Transverse colon (tissue), 4 donors: ENCODE results near the gene SMARCD1. TPM values are rescaled to one million over a fixed set of nuclear protein-coding genes. Genes with fewer than 3 reads are reported as not detected.

Source experiments
- DNase-seq: peaks from one replicate; pipeline ENCODE4 v3.0.0-alpha.2; 2019
- H3K27ac ChIP-seq, 4 donors: fragments of 200-600 bp; sonication (generic); 2 replicates each; pipeline ENCODE4 v1.5.1; 2016 to 2018; ENCODE audit warnings: inconsistent platforms in 4 of 4
- H3K27me3 ChIP-seq: fragments of 200-600 bp; sonication (generic); 2 replicates; pipeline ENCODE4 v1.5.1; 2017; ENCODE audit warnings: inconsistent platforms
- H3K36me3 ChIP-seq, 4 donors: fragments of 200-600 bp; sonication (generic); 2 replicates each; pipeline ENCODE4 v1.5.1; 2017 to 2019; ENCODE audit warnings: inconsistent platforms in 4 of 4
- H3K4me1 ChIP-seq, 4 donors: fragments of 200-600 bp; sonication (generic); 2 replicates each; pipeline ENCODE4 v1.5.1; 2017 to 2020; ENCODE audit warnings: inconsistent platforms in 4 of 4
- H3K4me3 ChIP-seq, 4 donors: fragments of 200-600 bp; sonication (generic); 1 replicate in 1 of 4; 2 replicates in 3 of 4; pipeline versions ENCODE4 v1.5.1 to v1.6.1; 2017 to 2019; ENCODE audit warnings: inconsistent platforms in 4 of 4
- H3K9me3 ChIP-seq, 2 donors: fragments of 200-600 bp; sonication (generic); 2 replicates each; pipeline ENCODE4 v1.5.1; 2017 to 2019; ENCODE audit warnings: inconsistent platforms in 2 of 2
- CTCF ChIP-seq, 5 experiments: fragments of 200-600 bp in 3 of 5; fragments of 450-650 bp in 2 of 5; sonication (generic) in 3 of 5; IDR thresholded peaks; 1 replicate in 2 of 5; 2 replicates in 3 of 5; pipeline ENCODE4 v1.5.1; 2016 to 2017; ENCODE audit warnings: antibody characterized with exemption in 5 of 5, inconsistent platforms in 3 of 5, mild to moderate bottlenecking in 2 of 5, moderate library complexity in 1 of 5
- EP300 ChIP-seq: sonication (generic); formaldehyde crosslinking; IDR thresholded peaks from one replicate; pipeline ENCODE4 v1.6.1; 2017; ENCODE audit warnings: antibody characterized with exemption, low read depth
- POLR2A ChIP-seq: fragments of 450-650 bp; IDR thresholded peaks from one replicate; pipeline ENCODE4 v1.6.1; 2016; ENCODE audit warnings: antibody characterized with exemption, mild to moderate bottlenecking, moderate library complexity
- POLR2AphosphoS5 ChIP-seq, 3 donors: sonication (generic); formaldehyde crosslinking; IDR thresholded peaks; one replicate each; pipeline ENCODE4 v1.6.1; 2016; ENCODE audit warnings: antibody characterized with exemption in 3 of 3
- WGBS, 2 donors: methylation state at CpG; one replicate each; pipeline ENCODE4 v1.1.5; 2018; ENCODE audit warnings: low coverage in 1 of 2; 5-methylcytosine and 5-hydroxymethylcytosine counted together
- in situ Hi-C, 4 donors: fragments of 200-750 bp; cut with MboI; loops; one replicate each; pipeline versions ENCODE4 v1.15.0 to v1.15.1; 2017; ENCODE audit warnings: low sequenced_read_pairs in 3 of 4, low pct_ligation_motif_present in 1 of 4, low pct_unique_long_range_greater_than_20kb in 1 of 4
- intact Hi-C: fragments of 100-400 bp; cut with DNase I; formaldehyde crosslinking; loops from one replicate; pipeline ENCODE4 v1.15.1; 2023; ENCODE audit warnings: low total_unique reads
- total RNA-seq, 4 donors: library from RNA; depleted of rRNA; stranded (reverse); fragments of >200 nt; gene quantifications; one replicate each; pipeline ENCODE4 v1.1.0, GENCODE V29; 2016

SMARCD1 gene
- total RNA-seq, 4 donors from 2014 or later: 23.7 to 52.4 (median 40.4) TPM

- DNase-seq: peak; percentile 89
- Histone ChIP-seq H3K27ac (peak overlapping the region in 1 of 4 donors; percentile 29), H3K9me3 (no peaks in the 10 kb centered on the region), H3K4me1 (peaks cover 3 to 16% (median 6%) of the 10 kb centered on the region in 4 donors), H3K27me3 (no peaks in the 10 kb centered on the region), H3K36me3 (no peaks in the 10 kb centered on the region), H3K4me3 (no peak overlapping the region)
- 7% methylated on average over 9 of the region's 9 CpGs; no CpG with 5 or more reads in 1 of the 2 donors for WGBS, 2 donors
- intact Hi-C loops: loop anchor here (5.0 kb wide), 2 partner anchors 102 to 108 kb away; no protein-coding TSS in a partner anchor
- in situ Hi-C loops: loop anchor here in 3 of 4 donors (5.0 to 25.0 kb wide), 4 partner anchors 108 to 237 kb away; no protein-coding TSS in a partner anchor
- TF ChIP-seq POLR2AphosphoS5 (IDR thresholded peaks at IDR 0.05): no peak
- TF ChIP-seq CTCF (IDR thresholded peaks at IDR 0.05): peak; percentile 89 to 94 (median 93)
- TF ChIP-seq POLR2A: no peak
- no peak for TF ChIP-seq EP300
Observed at GRCh38 chr12:50074936-50075807, 10.0 kb upstream of the SMARCD1 start.

GRCh38 chr12:50075808-50076170 is 9.4 kb upstream of the SMARCD1 start:
- no peak for TF ChIP-seq POLR2AphosphoS5 (IDR thresholded peaks at IDR 0.05)
- no peak for TF ChIP-seq POLR2A
- no peak for TF ChIP-seq CTCF (IDR thresholded peaks at IDR 0.05)
- TF ChIP-seq EP300: no peak
- peaks cover 3 to 10% (median 6%) of the 10 kb centered on the region in 4 donors for H3K4me1 ChIP-seq
- H3K27ac ChIP-seq: no peak overlapping the region
- in situ Hi-C loops: loop anchor here in 3 of 4 donors (25.0 kb wide), 2 partner anchors 112 to 237 kb away; no protein-coding TSS in a partner anchor
- no peak for DNase-seq
- H3K9me3 ChIP-seq: no peaks in the 10 kb centered on the region
- H3K4me3 ChIP-seq: no peak overlapping the region
- WGBS, 2 donors: 100% methylated on average over 1 of the region's 1 CpG; no CpG with 5 or more reads in 1 of the 2 donors
- H3K36me3 ChIP-seq: no peaks in the 10 kb centered on the region
- intact Hi-C loops: loop anchor here (5.0 kb wide), 1 partner anchor 102 kb away; no protein-coding TSS in a partner anchor
- no peaks in the 10 kb centered on the region for H3K27me3 ChIP-seq

GRCh38 chr12:50077099-50077498 is 8.0 kb upstream of the SMARCD1 start:
- no peak overlapping the region for H3K27ac ChIP-seq
- in situ Hi-C loops (loop anchor here in 3 of 4 donors (25.0 kb wide), 2 partner anchors 110 to 235 kb away; no protein-coding TSS in a partner anchor), intact Hi-C loops (loop anchor here (5.0 kb wide), 1 partner anchor 100 kb away; no protein-coding TSS in a partner anchor)
- 86% methylated on average over 12 of the region's 12 CpGs; no CpG with 5 or more reads in 1 of the 2 donors for WGBS, 2 donors
- H3K9me3 ChIP-seq: no peaks in the 10 kb centered on the region
- H3K27me3 ChIP-seq: no peaks in the 10 kb centered on the region
- TF ChIP-seq POLR2AphosphoS5 (IDR thresholded peaks at IDR 0.05) (no peak), EP300 (no peak), POLR2A (no peak), CTCF (IDR thresholded peaks at IDR 0.05) (no peak)
- H3K4me3 ChIP-seq: no peak overlapping the region
- H3K36me3 ChIP-seq: no peaks in the 10 kb centered on the region
- no peak for DNase-seq
- H3K4me1 ChIP-seq: peaks cover 3 to 13% (median 6%) of the 10 kb centered on the region in 4 donors

GRCh38 chr12:50078281-50078680 is 6.9 kb upstream of the SMARCD1 start:
- WGBS, 2 donors: 94% methylated on average over 10 of the region's 10 CpGs; no CpG with 5 or more reads in 1 of the 2 donors
- no peak for DNase-seq
- no peak for TF ChIP-seq POLR2A
- no peak for TF ChIP-seq POLR2AphosphoS5 (IDR thresholded peaks at IDR 0.05)
- TF ChIP-seq EP300: no peak
- TF ChIP-seq CTCF (IDR thresholded peaks at IDR 0.05): no peak
- in situ Hi-C loops (loop anchor here in 3 of 4 donors (25.0 kb wide), 2 partner anchors 109 to 234 kb away; no protein-coding TSS in a partner anchor), intact Hi-C loops (loop anchor here (5.0 kb wide), 1 partner anchor 99 kb away; no protein-coding TSS in a partner anchor)
- H3K27me3 ChIP-seq: no peaks in the 10 kb centered on the region
- no peak overlapping the region for H3K4me3 ChIP-seq
- no peaks in the 10 kb centered on the region for H3K36me3 ChIP-seq
- peaks cover 3 to 22% (median 6%) of the 10 kb centered on the region in 4 donors for H3K4me1 ChIP-seq
- no peak overlapping the region for H3K27ac ChIP-seq
- H3K9me3 ChIP-seq: no peaks in the 10 kb centered on the region
